GM19099 (cell line): Measurements from ENCODE around the gene ZFYVE28.

Experiments used
- POLR2A ChIP-seq: IDR thresholded peaks from 3 replicates; pipeline ENCODE4 v1.6.1; 2011; ENCODE audit warnings: low read depth; ENCODE audit not compliant: insufficient read length; ENCODE audit errors: extremely low read depth

ZFYVE28 gene

GRCh38 chr4:2350982-2351381, 67.5 kb downstream of the ZFYVE28 start:
- no peak for TF ChIP-seq POLR2A

DNA sequence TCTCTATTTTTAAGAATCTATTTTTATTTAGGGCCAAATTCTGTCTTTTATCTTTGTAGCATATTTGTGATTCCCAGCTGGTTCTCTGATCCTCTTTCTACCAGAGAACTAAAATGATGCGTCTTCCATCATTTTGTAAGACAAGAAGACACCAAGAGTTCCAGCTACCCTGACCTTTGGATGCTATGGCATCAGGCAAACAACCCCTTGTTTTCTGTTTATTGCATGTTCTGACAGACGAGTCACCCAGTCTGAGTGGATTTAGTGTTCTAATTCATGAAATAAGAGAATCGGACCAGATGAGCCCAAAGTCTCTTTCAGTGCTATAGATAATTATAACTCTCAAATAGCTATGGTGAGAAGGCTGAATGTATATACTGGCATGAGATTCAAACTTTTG, 69.7 kb downstream of the ZFYVE28 start:
- TF ChIP-seq POLR2A: no peak

- no peak for TF ChIP-seq POLR2A
Measured at GRCh38 chr4:2347190-2347589, 71.3 kb downstream of the ZFYVE28 start.

DNA sequence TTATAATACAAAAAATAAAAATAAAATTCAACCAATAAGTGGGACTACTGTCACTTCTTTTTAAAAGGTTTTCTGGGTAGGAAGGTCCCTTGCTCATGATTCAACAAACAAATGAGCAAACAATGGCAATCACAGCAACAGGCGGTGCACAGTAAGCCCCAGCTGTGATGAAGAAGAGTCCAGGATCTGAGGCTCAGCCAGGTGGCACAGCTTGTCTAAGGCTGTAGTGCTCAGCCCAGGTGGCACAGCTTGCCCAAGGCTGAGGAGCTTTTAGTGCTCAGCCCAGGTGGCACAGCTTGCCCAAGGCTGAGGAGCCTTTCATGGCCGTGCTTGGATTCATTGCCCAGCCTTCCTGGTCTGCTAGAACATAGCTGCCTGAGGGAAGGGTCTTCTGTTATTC, 75.0 kb downstream of the ZFYVE28 start:
- no peak for TF ChIP-seq POLR2A

- no peak for TF ChIP-seq POLR2A
Measured at GRCh38 chr4:2341911-2342652, 76.4 kb downstream of the ZFYVE28 start.

DNA sequence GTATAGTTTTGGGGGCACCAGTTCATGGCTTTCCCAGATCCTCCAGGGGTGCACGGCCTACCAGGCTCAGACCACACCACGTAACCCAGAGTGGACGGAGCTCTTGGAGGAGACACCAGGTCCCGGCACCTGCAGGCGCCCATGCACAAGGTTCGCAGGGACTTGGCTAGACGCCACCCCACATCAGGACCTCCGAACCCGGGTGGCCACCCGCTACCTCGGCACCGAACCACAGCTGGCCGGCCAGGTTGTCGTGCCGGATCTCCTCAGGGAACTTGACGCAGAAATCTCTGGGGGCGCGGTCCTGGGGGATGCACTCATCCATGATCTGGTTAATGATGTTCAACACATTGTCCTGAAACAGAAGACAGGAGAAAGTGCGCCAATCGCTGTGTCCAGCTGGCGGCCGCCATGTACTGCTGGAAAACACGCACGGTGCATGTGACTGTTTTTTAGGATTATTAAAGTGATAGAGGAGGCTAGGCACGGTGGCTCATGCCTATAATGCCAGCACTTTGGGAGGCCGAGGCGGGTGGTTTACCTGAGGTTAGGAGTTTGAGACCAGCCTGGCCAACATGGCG, 77.1 kb downstream of the ZFYVE28 start:
- no peak for TF ChIP-seq POLR2A

DNA sequence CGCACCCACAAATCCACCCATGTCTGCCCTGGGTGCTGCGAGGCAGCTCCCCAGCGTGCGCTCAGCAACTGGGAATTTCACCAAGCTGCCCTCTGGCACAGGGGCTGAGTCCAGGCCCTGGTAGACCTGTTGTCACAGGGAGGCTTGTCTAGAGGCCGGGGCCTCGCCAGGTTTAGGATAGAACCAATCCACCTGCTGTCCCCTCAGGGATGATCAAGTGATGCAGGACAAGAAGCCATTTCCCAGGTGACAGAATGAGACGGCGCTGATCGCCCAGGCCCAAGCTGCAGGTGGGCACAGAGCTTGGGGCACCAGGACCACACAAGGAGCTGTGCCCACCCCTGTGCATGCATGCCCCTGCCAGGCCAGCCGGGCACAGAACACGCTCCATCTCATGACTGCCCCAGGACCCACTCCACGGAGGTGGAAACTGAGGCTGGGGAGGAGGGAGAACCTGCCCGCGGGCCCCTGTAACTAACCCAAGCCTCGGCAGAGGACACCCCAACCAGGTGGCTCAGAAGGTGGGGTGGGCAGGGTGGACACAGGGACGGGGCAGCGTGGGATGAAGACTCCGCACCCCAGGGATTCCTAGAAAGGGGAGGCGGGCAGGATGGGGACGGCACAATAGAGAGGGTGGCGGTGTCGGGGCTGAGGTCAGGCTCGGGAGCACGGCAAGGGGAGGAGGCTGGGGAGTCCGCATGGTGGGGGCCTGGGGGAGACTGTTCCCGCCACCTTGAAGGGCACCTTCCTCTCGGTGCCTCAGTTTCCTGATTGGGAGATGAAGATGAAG, 78.0 kb downstream of the ZFYVE28 start:
- no peak for TF ChIP-seq POLR2A

- TF ChIP-seq POLR2A: no peak
Measured at GRCh38 chr4:2339458-2340271, 78.8 kb downstream of the ZFYVE28 start.

DNA sequence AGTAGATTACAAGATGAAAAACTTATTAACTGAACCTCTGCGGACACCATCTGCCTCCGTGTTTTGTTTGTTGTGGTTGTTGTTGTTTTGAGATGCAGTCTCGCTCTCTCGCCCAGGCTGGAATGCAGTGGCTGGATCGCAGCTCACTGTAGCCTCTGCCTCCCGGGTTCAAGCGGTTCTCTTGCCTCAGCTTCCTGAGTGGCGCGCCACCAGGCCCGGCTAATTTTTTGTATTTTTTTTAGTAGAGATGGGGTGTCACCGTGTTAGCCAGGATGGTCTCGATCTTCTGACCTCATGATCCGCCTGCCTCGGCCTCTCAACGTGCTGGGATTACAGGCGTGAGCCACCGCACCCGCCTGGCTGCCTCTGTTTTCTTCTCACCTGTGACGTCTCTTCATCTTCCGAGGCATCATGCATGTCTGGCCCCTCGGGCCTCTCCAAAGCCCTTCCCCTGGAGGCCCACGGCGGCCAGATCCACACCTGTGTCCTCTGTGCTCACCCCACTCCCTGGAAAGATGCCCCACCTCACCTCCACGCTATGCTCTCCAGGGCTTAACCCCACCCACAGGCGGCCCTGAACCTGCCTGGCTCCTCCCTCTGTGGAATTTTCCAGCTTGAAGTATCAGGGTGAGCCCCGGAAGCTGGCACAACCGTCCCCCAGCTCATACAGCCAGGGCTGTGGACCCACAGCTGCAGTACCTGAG, 79.5 kb downstream of the ZFYVE28 start:
- TF ChIP-seq POLR2A: no peak

- TF ChIP-seq POLR2A: no peak
Measured at GRCh38 chr4:2337896-2338295, 80.5 kb downstream of the ZFYVE28 start.

DNA sequence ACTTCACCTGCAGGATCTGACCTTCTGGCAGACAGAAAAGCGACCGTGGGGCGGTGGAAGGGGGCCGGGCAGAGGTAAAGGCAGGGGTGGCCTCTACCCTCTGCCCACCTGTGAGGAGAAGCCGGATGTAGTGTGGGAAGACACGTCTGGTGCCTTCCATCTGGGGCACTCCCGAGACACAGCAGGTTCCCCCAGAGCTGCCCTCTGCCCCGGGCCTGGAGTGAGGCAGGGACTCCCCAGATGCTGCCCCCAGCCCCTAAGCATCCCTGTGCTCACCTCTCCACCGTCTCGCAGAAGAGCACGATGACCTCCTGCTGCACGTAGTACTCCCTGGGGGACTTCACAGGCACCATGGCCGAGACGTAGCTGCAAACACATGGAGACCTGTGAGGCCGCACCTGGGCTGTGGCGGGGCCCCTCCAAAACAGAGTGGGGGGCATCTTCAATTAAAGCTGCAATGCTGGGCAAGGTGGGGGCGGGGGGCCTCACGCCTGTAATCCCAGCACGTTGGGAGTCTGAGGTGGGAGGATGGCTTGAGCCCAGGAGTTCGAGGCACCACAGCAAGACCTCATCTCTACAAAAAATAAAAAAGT, 81.2 kb downstream of the ZFYVE28 start:
- no peak for TF ChIP-seq POLR2A

DNA sequence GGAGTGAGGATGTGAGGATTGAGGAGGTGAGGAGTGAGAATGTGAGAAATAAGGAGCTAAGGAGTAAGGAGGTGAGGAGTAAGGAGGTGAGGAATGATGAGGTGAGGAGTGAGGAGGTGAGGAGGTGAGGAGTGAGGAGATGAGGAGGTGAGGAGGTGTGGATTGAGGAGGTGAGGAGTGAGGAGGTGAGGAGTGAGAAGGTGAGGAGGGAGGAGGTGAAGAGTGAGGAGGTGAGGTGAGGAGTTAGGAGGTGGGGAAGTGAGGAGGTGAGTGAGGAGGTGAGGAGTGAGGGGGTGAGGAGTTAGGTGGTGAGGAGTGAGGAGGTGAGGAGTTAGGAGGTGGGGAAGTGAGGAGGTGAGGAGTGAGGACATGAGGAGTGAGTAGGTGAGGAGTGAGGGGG, 81.8 kb downstream of the ZFYVE28 start:
- TF ChIP-seq POLR2A: no peak

- no peak for TF ChIP-seq POLR2A
Measured at GRCh38 chr4:2335729-2336101, 82.7 kb downstream of the ZFYVE28 start.

GRCh38 chr4:2334826-2335728, 83.4 kb downstream of the ZFYVE28 start:
- no peak for TF ChIP-seq POLR2A
